ENCODE measurements around the gene ERG.

GRCh38 chr21:38487901-38488639, 10.2 kb downstream of the ERG start:
- TF ChIP-seq EZH2 (IDR thresholded peaks at IDR 0.05; ENCODE audit: low read length, missing control alignments) (no peak), CTCF (conservative IDR thresholded peaks at IDR 0.05 in 1 of 2, IDR thresholded peaks at IDR 0.05 in 1 of 2; ENCODE audit: low read depth in 1 of 2, low read length in 2 of 2) (no peak)

All from fibroblast of lung (primary cell).